NCI-H524 treated with DMSO at 0.1 percent for 48 hours (cell line): ENCODE measurements around the gene PCP4.

Source experiments
- DNase-seq: peaks from one replicate; lab custom pipeline; 2025; lab: John Stamatoyannopoulos, UW

The PCP4 gene

DNA sequence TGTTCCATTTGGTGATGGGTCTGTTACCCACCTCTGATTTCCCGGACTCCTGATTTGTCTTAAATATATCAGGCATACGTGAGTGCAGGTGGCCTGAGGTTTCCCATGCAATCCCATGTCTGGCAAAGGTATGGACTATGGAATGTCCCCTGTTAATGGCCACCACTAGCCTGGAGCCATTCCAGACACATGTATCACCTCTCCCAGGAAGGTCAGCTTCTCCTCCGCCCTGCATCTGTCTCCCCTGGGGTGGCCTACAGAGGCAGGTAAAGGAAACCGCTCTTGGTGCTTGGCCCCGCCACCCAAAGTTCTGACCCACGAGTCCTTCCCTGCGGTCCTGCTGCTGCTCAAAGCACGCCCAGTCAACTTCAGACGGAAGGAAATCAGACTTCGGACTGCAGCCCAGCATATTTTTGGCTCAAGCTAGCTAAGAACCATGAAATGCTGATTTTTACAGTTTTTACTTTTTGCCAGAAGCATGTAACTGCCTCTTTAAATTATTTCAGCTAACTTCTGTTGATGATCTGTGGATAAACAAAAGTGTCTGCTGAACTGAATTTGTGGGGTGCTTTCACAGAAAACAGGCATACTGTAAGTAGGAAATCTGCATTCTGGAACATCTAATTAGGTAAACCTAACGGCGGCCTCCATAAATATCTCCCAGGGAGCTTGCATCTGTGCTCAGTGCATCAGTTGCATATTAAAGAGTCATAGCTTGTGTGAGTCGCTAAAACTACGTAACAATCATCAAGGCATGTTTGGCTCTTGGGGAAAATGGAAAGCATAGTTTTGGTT, 105.9 kb downstream of the PCP4 start:
- DNase-seq: no peak

DNA sequence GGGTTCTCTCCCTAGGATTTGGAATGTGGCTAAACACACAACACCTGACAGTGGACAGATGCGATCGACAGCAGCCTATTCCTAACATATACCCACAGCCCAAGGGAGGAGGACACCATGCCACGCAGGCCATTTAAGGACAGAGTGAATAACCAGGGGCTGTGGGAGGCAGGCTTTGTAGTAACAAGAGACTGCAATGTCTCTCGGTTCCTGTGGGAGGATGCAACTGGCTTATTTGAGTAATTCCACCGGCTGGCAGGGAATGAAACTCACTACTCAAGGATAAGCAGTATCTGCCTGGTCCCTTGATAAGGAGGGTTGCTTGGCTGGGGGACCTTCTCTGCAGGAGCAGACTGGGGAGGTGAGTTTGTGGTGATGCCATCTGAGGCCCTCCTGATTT, 109.6 kb downstream of the PCP4 start:
- no peak for DNase-seq
